ENCODE measurements around the gene TMEM61. TPM values are rescaled to one million over a fixed set of nuclear protein-coding genes. Genes with fewer than 3 reads are reported as not detected.
"Not testable (repeated sequence)": the region's sequence is repeated elsewhere in the genome, so short reads cannot be mapped to it uniquely, and the experiment has no call there.

The TMEM61 gene
- total RNA-seq, 1 donor from 2014 or later: 2.9 TPM

DNA sequence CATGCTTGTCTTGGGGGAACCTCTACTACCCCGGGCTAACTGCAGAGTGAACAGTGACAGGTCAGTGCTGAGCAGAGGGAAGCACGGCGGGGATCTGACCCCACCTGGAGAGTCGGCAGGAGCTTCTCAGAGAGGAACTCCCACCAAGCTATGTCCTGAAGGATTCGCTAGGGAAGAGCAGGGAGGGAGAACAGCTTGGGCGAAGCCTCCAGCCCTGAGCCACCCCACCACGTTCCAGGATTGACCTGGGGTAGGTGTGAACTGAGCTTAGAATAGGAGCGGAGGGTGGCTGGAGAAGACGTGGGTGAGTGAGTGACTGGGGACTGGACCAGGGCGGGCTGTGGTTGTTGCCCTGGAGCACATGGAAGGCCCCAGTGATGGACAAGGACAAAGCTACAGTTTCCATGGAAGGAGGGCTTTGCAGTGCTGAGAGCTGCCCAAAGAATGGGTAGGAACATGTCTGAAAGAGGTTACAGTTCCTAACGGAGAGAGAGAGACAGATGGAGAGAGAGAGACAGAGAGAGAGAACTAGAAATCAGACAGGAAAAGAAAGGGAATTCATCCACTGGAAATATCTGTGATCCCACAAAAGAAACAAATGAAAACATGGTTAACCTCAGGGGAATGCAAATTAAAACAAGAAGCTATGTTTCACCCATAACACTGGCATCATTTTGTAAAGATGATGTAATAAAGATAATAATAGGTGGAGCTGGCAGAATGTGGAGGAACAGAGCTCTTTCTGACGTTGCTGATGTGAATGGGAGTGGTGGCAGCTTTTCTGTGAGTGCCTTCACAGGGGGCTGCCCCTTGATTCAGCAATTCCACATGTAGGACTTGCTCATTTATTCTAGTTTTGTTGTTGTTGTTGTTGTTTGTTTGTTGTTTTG is 35.5 kb downstream of the TMEM61 start:
- no peak for DNase-seq (ENCODE audit: extremely low spot score, unreplicated experiment)
- Mint-ChIP-seq H3K36me3 (no peaks in the 10 kb centered on the region), H3K4me3 (no peak overlapping the region), H3K4me1 (ENCODE audit: unreplicated experiment) (no peaks in the 10 kb centered on the region), H3K27ac (no peak overlapping the region), H3K27me3 (peaks cover 29% of the 10 kb centered on the region), H3K9me3 (no peaks in the 10 kb centered on the region)
- TF ChIP-seq, protein P1, sequence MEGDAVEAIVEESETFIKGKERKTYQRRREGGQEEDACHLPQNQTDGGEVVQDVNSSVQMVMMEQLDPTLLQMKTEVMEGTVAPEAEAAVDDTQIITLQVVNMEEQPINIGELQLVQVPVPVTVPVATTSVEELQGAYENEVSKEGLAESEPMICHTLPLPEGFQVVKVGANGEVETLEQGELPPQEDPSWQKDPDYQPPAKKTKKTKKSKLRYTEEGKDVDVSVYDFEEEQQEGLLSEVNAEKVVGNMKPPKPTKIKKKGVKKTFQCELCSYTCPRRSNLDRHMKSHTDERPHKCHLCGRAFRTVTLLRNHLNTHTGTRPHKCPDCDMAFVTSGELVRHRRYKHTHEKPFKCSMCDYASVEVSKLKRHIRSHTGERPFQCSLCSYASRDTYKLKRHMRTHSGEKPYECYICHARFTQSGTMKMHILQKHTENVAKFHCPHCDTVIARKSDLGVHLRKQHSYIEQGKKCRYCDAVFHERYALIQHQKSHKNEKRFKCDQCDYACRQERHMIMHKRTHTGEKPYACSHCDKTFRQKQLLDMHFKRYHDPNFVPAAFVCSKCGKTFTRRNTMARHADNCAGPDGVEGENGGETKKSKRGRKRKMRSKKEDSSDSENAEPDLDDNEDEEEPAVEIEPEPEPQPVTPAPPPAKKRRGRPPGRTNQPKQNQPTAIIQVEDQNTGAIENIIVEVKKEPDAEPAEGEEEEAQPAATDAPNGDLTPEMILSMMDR (conservative IDR thresholded peaks at IDR 0.05): no peak

DNA sequence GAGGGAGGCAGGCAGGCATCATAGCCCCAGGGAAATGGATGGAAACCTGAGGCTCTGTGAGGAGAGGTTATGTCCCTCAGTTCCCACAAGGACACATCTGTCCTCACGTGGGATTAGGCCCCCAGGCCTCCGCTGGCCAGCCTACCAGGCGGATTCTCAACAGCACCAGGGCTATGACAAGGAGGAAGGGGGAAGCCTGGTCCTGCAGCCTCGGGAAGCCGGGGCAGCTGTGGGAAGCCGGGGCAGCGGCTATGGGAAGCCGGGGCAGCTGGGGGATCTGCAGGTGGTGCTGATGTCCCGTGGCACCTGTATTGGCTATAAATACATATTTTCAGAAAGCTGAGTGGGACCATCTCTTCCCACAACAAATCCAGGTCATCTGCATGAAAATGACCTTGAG is 38.0 kb downstream of the TMEM61 start:
- peaks cover 23% of the 10 kb centered on the region for H3K27me3 Mint-ChIP-seq
- H3K27ac Mint-ChIP-seq: no peak overlapping the region
- TF ChIP-seq, protein P1 (conservative IDR thresholded peaks at IDR 0.05): no peak
- no peak overlapping the region for H3K4me3 Mint-ChIP-seq
- no peaks in the 10 kb centered on the region for H3K9me3 Mint-ChIP-seq
- H3K36me3 Mint-ChIP-seq: no peaks in the 10 kb centered on the region
- DNase-seq (ENCODE audit: extremely low spot score, unreplicated experiment): no peak
- H3K4me1 Mint-ChIP-seq (ENCODE audit: unreplicated experiment): no peaks in the 10 kb centered on the region

DNA sequence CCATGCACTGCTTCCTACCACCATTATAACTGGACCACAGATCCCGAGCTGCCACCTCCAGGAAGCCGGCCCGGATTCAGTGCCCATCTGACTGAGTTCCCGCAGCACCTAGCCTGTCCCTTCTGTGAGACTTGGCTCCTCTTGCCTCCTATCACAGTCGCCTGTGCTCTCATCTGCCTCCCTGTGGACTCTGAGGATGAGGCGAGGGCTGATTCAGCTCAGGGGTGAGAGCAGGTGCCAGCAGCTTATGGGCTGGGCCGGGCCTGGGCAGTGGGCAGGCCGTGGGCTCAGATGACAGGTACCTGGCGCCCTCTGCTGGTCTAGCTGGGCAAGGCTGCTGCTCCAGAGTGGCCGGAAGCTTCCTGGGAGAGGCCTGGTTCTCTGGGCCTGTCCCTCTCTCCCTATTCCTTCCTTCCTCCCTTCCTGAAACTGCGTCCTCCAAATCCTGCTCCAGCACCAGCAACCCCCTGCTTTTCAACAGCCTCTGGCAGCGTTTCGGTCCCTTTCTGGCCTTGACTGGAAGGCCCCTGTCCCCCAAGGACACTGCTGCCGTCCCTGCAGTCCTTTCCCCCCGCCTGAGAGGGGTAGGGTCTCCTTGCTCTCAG is 41.6 kb downstream of the TMEM61 start:
- no peaks in the 10 kb centered on the region for H3K36me3 Mint-ChIP-seq
- DNase-seq (ENCODE audit: extremely low spot score, unreplicated experiment): peak; percentile 89
- H3K27ac Mint-ChIP-seq: peak overlapping the region; percentile 2
- peaks cover 7% of the 10 kb centered on the region for H3K4me1 Mint-ChIP-seq (ENCODE audit: unreplicated experiment)
- no peaks in the 10 kb centered on the region for H3K9me3 Mint-ChIP-seq
- TF ChIP-seq, protein P1 (conservative IDR thresholded peaks at IDR 0.05): peak; percentile 96
- no peak overlapping the region for H3K4me3 Mint-ChIP-seq
- peaks cover 13% of the 10 kb centered on the region for H3K27me3 Mint-ChIP-seq

DNA sequence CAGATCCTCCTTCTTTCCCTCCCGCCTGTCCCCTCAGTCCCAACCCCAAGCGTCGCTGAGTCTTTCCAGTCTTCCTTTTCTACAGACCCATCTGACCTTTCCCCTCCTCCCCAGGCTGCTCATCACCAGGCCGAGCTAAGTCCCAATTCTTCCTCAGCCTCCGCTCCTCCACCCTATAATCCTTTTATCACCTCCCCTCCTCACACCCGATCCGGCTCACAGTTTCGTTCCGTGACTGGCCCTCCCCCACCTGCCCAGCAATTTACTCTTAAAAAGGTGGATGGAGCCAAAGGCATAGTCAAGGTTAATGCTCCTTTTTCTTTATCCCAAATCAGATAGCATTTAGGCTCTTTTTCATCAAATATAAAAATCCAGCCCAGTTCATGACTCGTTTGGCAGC is 43.7 kb downstream of the TMEM61 start:
- DNase-seq (ENCODE audit: extremely low spot score, unreplicated experiment); H3K4me3 Mint-ChIP-seq; H3K36me3 Mint-ChIP-seq; H3K4me1 Mint-ChIP-seq (ENCODE audit: unreplicated experiment); H3K9me3 Mint-ChIP-seq; H3K27ac Mint-ChIP-seq: not testable (repeated sequence)
- H3K27me3 Mint-ChIP-seq: peaks cover 12% of the 10 kb centered on the region

DNA sequence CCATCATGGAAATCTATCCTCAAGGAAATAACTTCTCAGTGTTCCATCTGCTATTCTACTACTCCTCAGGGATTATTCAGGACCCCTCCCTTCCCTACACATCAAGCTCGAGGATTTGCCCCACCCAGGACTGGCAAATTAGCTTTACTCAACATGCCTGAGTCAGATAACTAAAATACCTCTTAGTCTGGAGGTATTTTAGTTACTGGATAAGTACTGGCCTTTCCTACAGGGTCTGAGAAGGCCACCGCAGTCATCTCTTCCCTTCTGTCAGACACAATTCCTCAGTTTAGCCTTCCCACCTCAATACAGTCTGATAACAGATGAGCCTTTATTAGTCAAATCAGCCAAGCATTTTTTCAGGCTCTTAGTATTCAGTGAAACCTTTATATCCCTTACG is 46.3 kb downstream of the TMEM61 start:
- not testable (repeated sequence) for H3K36me3 Mint-ChIP-seq; DNase-seq (ENCODE audit: extremely low spot score, unreplicated experiment); H3K4me3 Mint-ChIP-seq; H3K4me1 Mint-ChIP-seq (ENCODE audit: unreplicated experiment); H3K9me3 Mint-ChIP-seq
- Mint-ChIP-seq H3K27me3 (peaks cover 15% of the 10 kb centered on the region), H3K27ac (peak overlapping the region; percentile 47)

DNA sequence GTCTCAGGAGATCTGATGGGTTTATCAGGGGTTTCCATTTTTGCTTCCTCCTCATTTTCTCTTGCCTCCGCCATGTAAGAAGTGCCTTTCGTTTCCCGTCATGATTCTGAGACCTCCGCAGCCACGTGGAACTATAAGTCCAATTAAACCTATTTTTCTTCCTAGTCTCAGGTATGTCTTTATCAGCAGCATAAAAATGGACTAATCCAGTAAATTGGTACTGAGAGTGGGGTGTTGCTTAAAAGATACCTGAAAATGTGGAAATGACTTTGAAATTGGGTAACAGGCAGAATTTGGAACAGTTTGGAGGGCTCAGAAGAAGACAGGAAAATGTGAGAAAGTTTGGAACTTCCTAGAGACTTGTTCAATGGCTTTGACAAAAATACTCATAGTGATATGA is 50.7 kb downstream of the TMEM61 start:
- H3K9me3 Mint-ChIP-seq; H3K27ac Mint-ChIP-seq; H3K4me3 Mint-ChIP-seq; DNase-seq (ENCODE audit: extremely low spot score, unreplicated experiment); H3K36me3 Mint-ChIP-seq: not testable (repeated sequence)
- H3K4me1 Mint-ChIP-seq (ENCODE audit: unreplicated experiment): peaks cover 34% of the 10 kb centered on the region
- H3K27me3 Mint-ChIP-seq: peaks cover 23% of the 10 kb centered on the region

DNA sequence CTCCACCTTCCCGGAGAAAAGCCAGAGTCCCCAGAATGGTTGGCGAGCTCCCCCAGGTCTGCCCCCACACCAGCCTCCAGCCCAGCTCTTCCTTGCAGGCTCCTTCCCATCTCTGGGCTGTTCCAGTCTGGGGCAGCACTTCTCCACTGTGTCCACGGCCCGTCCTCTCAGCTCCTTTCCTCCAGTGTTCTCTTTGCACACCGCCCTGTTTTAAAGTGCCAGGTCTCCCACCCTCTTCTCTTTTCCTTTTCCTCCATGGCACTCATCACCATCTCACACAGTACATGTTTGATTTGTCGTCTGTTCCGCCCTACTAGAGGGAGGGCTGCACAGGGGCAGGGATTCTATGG is 52.8 kb downstream of the TMEM61 start:
- H3K9me3 Mint-ChIP-seq: no peaks in the 10 kb centered on the region

More for the DNA sequence above, 52.8 kb downstream of the TMEM61 start:
- TF ChIP-seq, protein P1 (conservative IDR thresholded peaks at IDR 0.05): no peak
- Mint-ChIP-seq H3K36me3 (no peaks in the 10 kb centered on the region), H3K4me1 (ENCODE audit: unreplicated experiment) (peaks cover 27% of the 10 kb centered on the region), H3K27me3 (peaks cover 35% of the 10 kb centered on the region), H3K27ac (no peak overlapping the region), H3K4me3 (no peak overlapping the region)
- no peak for DNase-seq (ENCODE audit: extremely low spot score, unreplicated experiment)
